Right forelimb (tissue), 1 donor: ENCODE results near the gene TNP2.
A peak's percentile ranks its signal among the peaks of the same experiment; 100 is the strongest.

ENCODE experiments used
- DNase-seq: peaks from one replicate; pipeline ENCODE4 v3.0.0-alpha.2; 2018

Gene TNP2

DNA sequence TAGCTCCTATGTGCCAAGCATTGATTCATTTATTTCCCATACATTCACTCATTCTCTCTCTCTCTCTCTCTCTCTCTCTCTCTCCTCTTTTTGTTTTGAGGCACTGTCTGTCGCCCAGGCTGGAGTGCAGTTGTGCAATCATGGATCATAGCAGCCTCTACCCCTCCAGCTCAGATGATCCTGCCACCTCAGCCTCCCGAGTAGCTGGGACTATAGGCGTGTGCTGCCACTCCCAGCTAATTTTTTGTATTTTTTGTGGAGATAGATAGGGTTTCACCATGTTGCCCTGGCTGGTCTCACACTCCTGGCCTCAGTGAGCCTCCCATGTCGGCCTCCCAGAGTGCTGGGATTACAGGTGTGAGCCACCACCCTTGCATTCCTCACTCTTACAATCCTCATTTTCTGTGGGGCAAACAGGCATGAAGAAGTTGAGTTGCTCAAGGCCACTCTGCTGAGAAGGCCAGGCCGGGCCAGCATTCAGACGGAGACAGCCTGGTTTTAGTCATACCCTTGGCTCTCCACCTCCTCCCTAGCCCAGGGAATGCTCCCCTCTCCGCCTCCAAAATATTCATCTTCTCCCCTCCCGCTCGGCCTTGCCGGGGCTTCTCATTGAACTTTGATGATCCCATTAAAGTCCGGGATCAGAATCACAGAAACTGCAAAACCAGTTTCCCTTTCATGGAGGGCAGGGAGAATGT lies 7.9 kb upstream of the TNP2 start:
- DNase-seq = no peak

DNA sequence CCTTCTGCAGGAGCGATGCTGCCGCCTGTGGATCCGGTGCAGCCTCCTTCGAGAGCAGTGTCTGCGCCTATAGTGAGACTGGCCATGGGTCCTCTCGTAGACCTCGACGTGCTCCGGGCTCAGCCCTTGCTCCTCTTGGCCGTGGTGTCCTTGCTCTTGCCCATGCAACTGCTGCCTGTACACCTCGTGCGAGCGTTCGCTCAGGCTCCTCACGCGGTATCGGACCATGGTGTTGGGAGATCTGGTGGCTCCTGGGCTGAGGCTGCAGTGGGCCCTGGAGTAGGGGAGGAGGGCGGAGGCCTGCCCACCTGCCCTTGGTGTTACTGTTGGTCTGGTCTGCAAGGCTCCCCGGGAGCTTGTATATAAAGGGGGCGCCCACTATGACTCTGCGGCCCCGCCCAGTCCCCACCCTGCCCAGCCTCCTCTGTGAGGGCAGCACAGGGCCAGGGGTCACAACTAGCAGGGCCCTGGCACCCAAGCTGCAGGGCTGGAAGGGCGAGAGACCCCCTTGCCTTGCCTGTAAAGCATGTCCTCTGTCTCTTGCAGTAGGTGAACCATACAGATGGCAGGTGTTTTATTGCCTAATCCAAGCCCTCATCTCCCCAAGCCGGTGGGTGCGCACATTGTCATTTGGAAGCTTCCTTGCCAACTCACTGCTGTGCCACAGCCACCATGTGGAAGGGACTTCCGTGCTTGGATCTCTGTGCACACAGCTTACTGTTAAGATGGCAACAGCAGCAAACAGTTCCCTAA lies 7.2 kb upstream of the TNP2 start, which contains the start of gene PRM2:
Gene PRM2 (minus strand): TSS at position 338 of the 753 bp plus-strand sequence. CDS start 110 bp downstream, at position 228.
- DNase-seq = no peak

DNA sequence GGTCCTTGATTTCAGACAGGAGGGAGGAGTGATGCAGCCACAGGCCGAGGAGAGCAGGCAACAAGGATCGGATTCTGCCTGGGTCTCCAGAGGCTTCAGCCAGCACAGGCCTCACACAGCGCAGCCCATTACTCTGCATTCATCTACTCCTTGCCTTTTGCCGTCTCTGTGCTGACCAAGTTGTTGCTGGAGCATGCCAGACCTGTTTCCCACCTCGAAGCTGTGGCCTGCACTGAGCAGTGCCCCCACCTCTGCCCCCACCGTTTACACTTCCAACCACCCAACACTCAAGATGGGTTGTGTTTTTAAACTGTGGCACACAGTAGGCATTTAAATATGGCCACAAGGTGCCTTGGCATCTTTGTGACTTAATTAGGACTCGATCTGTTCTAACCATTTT lies 5.8 kb upstream of the TNP2 start:
- DNase-seq = no peak

DNA sequence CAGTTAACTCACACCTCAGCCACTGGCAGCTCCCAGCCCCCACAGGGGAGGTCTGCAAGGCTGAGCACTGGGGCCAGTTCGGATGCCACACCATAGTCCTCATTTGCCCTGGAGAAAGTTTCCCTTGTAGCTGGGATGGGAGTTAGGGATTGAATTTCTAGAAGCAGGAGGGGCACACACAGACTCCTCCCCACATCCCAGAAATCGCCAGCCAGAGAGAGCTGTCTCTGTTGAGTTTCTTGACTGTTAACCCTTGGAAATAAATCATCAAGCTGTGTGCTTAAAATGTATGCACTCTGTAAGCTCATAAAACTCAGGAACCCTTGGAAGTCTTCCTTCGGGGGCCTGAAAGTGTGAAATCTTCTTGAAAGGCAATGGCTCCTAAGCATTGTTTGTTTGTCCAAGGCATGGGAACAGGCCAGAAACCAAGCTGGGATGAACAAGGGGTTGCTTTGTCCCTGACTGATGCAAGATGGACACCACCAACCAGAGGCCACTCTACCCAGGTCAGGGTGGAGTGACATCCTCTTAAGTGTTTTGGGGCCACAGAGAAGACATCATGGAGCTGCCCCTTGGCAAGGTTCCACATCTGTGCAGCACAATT lies 4.7 kb upstream of the TNP2 start:
- no peak for DNase-seq

DNA sequence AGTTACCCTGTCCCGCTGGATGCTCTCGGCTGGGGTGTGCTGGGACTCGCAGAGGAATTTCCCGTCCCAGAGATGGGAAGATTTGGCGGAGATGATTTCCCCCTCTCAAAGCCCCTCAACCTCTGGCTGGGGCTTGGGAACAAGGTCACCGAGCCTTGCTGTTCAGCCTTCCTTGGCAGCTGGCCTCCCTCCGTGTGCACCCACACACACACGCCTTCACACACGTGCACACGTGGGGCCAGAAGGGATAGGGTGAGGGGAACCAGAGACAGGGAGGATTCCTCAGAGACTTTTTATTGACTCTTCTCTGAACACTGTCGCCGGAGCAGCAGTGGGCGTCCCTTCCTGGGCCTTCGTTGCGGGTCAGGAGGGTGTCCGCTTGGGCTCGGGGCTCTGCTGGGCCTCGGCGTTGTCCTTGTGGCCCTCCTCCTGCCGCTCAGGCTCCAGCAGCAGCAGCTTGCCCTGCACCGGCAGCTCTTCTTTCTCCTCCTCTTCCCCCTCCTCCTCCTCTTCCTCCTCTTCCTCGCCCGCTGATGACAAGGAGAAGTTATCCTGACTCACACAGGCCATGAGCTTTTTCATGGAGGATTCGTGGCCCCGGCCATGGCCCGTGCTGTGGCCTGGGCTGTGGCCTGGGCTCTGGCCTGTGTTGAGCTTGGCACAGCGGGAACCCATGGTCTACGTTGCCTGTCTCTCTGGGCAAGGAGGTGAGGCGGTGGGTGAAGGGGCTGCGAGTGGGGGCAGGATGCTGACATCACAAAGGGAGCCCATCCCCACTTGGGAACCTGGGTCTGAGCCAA lies 4.0 kb upstream of the TNP2 start, which contains the start of gene PRM3:
Gene PRM3 (minus strand): TSS at position 709 of the 800 bp plus-strand sequence. CDS start 34 bp downstream, at position 675.
- DNase-seq = no peak

DNA sequence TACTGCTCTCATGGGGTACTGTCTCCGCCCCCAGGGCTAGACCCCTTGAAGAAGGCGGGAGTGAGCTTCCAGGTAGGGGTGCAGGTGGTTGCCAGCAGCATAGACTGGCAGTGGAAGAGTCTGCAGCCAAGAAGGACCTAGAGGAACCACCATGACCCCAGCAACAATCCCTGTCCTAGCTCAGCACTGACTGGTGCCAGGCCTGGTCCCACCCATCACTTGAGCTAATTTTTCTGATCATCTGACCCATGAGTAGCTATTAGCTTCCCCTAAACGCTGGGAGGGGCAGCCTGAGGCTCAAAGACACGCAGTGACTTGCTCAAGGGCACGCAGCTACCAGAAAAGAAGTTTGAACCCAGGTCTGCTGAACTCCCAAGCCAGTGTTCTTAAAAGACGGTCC lies 3.4 kb upstream of the TNP2 start:
- DNase-seq = no peak

DNA sequence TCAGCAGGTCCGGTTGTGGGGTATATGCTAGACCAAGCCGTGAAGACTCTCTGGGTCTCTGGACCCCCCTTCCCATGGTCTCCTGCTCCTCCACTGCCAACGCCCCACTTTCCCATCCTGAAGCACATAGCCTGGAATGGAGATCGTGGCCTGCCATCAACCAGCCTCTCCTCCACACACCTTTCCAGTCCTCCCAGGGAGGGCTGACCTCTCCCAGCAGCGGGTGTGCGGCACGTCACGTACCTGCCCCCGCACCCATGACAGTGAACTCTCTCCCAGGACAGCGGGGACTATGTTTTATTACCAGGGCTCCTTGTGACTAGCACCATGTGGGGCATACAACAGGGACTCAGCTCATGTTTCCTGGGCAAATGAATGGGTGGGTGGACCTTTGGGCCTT lies 2.5 kb upstream of the TNP2 start:
- DNase-seq = no peak

DNA sequence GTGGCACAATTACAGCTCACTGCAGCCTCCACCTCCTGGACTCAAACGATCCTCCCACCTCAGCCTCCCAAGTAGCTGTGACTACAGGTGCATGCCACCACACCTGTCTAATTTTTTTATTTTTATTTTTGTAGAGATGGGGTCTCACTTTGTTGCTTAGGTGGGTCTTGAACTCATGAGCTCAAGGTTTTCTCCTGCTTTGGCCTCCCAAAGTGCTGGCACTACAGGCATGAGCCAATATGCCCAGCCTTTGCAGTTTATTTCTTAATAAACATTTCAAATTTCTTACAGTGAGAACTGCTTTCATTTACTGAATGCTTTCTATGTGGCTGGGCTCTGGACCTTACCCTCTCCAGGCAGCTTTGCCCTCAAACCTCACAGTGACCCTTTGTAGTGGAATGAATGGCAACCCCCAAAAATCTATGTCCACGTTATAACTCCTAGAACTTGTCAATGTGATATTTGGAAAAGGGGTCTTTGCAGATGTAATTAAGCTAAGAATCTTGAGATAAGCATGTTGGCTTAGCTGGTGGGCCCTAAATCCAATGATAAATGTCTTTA lies 1.6 kb upstream of the TNP2 start:
- no peak for DNase-seq

DNA sequence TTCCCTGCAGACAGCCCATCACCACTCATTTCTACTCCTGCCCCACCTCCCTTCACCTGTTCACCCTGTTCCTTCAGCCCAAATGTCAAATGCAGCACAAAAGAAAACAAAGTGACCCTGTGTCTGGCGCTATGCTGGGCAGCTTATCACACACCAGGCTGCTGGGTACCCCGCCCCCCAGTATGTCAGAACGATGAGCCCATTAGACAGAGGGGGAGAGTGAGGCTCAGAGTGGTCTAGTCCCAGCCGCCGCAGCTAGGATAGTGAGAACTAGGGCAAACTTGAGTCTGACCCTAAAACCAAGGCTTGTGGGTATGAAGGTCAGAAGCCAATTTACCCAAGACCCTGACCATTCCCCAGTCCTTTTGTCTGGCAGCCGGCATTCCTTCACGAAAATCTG lies 4.0 kb downstream of the TNP2 start:
- DNase-seq = no peak

DNA sequence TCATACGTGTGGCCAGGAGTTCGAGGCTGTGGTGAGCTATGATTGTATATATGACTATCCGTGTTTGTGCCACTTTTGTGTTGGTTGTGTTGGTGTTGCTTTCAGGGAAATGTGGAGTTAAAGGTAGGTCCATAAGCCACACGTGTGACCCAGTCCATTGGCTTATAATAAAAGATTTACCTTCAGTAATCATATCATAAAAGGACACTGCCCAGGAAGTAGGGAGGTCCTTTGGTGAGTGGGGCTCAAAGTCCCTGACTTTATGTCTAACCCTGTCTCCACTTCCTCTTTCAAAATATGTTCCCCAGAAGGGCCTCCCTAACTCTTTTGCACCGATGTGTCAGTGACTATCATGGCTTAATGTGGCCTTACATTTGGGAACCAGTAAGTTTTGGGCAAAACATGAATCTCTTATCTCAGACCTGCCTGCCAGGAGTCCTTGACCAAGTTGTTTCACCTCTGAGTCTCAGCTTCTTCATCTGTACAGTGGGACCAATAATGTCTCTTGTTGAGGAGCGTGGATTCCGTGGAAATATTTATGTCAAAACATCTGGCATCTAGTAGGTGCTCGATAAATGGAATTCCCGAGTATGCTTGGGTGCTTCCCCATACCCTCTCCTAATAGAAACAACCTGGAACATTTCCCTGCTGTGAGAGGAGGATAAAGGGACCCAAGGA lies 4.8 kb downstream of the TNP2 start:
- DNase-seq = no peak

DNA sequence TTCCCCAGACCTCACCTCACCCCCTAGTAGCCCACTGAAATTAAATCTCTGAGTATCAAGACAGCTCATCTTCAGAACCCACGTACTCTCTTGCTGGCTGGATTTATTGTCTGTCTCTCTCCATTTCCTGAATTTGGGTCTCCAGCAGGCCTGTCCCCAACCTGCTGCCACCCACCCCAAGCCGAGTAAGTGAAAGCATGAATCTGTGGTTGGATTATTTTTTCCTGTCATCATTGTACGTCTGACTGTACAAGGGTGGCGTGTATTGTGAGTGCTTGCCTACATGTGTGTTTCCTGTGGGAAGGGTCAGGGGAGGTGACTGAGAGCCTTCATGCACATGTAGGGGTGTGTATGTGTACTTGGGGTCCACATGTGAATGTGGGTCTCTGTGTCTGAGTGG lies 5.4 kb downstream of the TNP2 start:
- no peak for DNase-seq

DNA sequence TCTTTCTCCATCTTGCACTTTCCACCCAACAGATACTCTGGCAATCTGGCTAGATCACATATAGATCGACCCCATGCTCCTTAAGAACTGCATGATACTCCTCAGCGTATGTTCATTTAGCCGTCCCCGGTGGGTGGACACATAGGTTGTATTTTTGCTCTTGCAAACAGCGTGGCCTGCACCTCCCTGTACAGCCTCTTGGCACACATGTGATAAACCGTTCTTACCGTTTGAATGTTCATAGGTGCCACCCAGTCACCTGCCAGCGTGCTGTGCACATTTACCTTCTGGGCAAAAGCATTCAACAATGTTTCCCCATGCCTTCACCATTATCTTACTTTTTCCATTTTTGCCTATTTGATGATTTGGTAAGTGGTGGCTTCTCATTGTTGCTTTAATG lies 6.2 kb downstream of the TNP2 start:
- DNase-seq = no peak

DNA sequence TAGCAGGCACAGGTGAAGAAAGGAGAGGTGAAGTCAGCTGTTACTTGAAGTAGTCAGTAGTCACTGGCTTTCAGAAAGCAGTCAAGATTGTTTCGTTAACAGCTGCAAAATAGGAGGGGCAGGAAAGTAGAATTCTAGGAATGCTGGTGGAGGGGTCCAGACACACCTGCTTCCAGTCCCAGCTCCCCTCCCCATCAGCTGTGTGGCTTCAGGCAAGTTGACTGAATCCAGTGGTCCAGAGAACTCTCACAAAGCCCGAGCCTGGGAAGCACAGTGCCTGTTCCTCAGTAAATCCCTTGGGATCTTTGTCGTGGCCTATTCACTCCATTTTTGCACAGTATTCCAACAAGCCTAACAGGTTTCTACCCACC lies 8.5 kb downstream of the TNP2 start:
- DNase-seq = no peak

DNA sequence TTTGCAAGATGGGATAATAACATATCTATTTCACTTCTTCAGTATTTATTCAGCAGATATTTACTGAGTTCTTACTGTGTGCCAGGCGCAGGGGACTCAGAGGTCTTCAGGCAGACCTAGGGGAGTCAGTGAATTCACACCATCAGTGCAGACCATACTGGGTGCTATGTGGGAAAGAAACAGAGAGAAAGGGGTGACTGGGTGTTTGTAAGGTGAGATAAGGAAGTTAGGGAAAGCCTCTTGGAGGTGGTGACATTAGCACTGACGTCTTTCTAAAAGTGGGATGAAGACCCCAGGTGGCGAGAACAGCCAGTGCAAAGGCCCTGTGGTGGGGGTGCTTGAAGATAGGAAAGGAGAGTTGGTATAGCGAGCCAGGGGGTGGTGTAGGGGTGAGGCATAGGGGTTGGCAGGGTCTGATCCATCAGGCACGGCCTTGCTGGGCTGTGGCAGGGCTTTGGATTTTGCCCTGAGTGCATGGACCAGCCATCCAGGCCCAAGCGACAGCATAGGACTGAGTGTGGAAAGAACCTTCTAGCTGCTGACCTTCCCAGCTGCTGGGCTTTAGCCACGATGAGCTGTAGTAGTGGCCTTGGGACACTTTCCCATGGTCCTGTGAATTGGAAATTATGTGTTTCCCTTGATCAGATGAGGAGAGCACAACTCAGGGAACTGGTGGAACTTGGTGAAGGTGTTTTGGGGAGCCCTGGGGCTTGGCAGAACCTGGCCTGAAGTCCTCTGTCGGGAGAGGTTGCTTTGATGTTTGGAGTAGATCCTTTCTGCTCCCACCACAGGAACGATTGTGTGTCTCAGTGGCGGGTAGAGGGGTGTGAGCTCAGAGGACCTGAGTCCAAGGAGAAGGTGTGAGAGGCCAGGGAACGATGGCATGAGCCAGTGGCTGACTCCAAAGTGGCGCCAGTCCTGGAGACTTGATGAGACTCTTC lies 9.2 kb downstream of the TNP2 start:
- no peak for DNase-seq

DNA sequence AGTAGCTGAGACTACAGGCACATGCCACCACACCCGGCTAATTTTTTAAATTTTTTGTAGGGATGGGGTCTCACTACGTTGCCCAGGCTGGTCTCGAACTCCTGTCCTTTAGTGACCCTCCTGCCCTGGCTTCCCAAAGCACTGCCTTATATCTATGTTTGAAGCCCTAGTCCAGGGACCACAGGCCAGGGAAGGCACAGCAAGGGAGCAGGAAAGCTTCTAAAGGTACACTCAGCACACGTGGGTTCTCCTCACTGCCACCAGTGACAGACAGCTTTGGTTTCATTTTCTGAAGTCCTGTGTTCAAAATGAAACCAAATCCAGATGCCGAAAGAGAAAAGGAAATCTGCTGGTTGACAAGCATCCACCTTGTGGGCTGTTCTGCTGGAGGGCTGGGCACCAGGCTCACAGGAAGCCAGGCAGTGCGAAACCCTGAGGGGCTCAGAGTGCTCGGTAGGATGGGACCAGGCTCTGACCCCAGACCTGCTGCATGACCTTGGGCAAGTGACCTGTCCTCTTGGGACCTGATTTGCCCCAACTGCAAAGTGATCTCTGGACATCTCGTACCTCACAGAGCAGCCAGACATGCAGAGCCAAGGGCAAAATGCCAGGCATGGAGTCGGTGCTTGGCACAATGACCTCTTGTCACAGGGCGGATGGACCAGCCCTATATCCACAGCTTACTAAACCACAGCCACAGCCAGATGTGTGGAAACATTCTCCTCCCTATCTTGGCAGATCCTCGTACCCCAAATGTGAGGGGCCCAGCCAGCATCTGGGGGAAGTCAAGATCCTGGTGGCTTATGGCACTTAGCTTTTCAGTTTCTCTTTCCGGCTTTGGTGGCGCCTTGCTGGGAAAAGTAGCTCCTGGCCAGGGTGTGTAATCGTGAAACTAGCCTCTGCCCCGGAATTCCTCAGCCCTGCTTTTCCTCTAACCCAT lies 10.3 kb downstream of the TNP2 start:
- DNase-seq = no peak

DNA sequence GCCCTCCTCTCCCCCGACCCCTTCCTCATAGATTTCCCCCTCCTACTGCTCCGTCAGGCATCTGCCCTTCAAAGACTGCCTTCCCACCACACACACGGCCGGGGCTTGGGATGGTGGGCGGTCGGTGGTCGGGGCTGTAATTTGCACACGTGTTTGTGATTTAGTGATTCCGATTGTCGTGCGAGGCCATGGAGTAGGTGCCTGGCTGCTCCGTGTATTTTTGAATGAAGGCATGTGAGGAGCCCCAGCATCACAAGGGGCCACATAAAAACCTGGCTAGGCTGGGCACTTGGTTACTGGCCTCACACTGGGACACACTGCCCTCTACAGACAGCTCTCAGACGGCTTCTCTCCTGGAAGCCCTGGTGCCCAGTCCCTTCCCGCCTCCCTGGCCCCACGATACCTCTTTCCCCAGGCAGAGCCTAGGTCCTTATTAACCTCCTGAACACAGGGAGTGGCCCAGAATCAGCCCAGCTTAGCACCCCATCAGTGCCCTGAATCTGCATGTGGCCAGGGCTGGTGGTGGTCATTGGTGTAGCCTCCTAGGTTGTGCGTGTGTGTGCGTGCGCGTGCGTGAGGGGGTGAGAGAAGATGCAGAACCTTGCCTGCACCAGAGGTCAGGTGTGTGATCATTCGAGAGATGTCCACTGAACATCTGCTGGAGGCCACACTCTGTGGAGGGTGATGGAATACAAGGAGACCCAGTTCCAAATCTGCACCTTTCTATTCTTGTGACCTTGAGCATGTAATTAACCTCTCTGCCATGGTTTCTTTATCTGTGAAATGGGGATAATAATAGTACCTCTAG lies 11.8 kb downstream of the TNP2 start:
- peak; percentile 80 for DNase-seq

DNA sequence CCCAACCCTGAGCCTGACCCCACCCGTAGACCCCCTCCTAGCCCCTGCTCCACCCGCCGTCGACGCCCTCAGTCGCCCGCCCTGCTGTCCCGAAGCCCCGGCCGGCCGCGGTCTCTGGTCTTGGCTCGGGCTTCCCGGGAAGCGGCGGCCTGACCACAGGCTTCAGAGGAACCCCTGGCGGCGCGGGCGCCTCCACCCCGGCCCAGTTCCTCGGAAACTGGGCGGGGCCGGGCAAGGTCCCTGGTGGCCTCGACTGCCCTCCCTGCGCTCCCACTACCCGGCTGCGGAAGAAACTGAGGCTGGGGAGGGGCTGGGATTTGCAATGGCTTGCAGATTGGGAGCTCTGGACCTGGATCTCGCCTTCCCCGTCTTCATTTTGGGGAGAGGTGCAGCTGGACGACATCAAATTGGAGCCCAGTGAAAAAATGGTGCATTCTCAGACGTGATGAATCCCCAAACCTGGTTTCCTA lies 12.4 kb downstream of the TNP2 start:
- DNase-seq = no peak

DNA sequence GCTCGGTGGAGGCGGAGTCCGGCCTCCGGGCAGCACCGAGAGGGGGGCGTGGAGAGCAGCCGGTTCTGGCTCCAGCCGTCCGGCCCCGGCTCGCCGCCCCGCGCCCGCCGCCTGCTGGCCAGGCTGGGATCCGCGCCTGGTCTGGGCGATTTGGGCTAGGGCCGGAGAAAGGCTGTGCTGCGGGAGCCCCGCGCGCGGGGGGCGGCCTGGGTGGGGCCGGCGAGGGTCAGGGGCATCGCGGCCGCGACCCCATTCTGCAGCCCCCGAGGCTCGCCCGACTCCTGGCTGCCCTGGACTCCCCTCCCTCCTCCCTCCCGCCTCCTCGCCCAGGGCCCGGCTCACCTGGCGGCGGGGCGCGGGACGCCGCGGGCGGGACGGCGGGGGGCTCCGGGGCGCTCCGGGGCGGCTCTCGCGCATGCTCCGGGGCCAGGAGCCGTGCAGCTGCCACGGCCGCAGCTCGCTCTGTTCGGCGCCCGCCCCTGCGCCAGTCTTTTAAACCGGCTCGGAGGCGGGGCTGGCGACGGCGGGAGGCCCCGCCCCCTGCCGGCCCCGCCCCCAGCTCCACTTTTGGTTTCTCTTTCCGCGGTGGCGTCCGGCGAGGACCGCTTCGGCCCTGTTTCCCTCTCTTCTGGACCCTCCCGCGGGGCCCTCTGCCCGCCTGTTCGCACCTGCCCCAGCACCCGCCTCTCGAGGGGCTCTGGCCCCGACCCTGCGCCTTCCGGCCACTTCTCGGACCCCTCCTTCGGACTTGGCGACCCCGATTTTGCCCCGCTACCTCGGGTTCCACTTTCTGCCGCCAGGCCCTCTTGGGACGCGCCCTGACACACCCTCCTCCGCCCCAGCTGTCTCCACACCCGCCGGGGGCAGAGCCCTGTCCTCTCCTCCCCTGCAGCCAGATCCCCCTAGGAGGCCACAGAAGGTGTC lies 13.1 kb downstream of the TNP2 start, which contains the start of gene SOCS1:
Gene SOCS1 (minus strand): TSS at position 468 of the 924 bp plus-strand sequence. CDS start 726 bp downstream, outside the sequence.
- DNase-seq = peak; percentile 95
